Activated gamma-delta T cell treated with Interleukin-2 at 50 U/mL for 16 hours (primary cell): ENCODE results near the gene UHRF1.
"Not testable (repeated sequence)": the region's sequence is repeated elsewhere in the genome, so short reads cannot be mapped to it uniquely, and the experiment has no call there.

Source experiments
- DNase-seq: peaks from one replicate; pipeline ENCODE4 v3.0.0-alpha.2; 2020

UHRF1 gene

GRCh38 chr19:4972509-4973230 lies 63.4 kb downstream of the UHRF1 start:
- no peak for DNase-seq

DNA sequence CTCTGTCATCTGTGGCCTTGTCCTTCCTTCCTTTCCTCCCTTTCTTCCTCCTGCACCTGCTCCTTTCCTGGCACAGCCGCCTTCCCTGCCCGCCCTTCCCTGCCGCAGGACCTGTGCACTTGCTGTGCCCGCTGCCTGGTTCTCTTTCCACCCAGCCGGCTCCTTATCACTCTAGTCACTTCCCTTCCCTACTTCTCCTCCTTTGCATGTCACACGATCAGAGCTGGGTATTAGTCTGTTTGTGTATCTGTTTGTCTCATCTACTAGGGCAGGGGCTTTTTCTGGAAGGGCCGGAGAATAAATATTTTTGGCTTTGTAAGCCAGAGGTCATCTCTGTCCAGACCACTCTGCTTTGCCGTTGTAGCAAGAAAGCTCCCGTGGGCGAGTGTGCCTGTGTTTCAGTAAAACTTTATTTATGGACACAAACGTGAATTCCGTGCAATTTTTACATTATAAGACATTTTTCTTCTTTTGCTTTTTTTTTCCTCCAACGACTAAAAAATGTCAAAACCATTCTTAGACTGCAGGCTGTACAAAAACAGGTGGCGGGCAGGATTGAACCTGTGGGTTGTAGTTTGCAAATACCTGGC lies 65.7 kb downstream of the UHRF1 start:
- DNase-seq = no peak

DNA sequence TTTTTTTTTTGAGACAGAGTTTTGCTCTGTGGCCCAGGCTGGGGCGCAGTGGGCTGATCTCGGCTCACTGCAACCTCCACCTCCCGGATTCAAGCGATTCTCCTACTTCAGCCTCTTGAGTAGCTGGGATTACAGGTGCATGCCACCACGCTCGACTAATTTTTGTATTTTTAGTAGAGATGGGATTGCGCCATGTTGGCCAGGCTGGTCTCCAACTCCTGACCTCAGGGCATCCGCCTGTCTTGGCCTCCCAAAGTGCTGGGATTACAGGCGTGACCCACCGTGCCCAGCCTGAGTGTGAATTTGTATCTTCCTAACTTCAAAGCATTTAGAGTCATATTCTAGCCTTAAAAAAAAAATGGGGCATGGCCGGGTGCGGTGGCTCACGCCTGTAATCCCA lies 66.3 kb downstream of the UHRF1 start:
- not testable (repeated sequence) for DNase-seq

- DNase-seq = no peak
These were observed 67.3 kb downstream of the UHRF1 start for GRCh38 chr19:4976401-4977298.

DNA sequence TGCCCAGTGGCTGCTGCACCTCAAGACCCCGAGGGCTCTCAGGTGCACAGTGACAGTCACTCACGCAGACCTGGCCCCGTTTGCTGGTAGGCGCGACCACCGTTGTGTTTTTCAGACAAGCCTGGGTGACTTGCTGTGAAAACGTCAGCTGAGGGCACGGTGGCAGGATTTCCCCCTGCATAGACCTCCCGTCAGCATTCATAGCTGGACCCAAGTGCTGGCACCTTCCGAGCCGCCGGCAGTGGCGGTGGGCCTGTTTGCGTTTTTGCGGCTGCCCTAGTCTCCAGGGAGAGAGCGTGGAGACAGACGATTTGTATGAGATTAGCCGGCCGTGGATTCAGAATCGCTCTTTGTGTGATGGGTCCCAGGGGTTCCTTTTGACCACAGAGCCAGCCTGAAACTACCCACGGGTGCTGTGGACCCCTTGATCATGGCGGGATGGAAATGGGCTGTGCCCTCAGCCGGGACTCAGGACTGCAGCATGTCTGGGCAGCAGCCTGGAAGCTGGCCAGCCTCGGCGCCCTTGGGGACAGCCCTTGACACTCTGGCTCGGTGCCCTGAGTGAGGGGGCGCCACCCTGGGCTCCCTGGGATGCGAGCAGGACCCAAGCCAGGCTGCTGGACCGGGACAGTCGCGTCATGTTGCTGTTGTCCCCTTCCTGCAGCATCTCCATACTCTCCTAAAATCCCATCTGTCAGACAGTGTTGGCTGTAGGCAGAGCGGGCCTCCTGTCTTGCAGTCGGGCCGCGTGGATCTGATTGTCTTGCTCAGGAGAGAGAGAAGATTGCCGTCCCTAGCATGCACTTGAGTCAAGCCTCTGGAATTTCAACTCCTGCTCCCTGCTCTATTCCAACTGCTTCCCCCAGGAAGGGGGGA lies 68.2 kb downstream of the UHRF1 start:
- DNase-seq = no peak

DNA sequence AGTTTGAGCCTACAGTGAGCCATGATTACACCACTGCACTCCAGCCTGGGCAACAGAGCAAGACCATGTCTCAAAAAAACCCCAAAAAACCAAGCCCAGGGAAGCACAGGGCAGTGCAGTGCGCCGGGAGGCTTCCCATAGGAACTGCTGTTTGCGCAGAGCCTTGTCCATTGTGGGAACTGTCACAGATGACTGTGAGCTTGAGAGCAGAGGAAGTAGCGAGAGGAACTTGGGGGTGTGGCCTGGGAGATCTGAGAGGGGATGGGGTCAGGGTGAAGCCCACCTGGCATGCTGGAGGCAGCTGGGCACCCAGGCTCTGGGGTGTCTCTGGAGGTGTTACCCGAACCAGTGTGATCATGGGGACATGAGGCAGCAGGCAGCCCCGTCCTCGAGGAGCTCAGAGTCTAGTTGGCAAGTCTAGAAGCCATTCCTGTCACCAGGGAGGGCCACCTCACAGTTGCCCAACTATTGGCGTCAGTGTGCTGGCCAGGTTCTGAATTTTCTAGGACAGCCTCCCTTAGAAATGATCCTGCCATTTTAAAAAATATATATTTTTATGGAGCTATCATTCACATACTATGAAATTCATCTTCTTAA lies 70.0 kb downstream of the UHRF1 start:
- DNase-seq = no peak

DNA sequence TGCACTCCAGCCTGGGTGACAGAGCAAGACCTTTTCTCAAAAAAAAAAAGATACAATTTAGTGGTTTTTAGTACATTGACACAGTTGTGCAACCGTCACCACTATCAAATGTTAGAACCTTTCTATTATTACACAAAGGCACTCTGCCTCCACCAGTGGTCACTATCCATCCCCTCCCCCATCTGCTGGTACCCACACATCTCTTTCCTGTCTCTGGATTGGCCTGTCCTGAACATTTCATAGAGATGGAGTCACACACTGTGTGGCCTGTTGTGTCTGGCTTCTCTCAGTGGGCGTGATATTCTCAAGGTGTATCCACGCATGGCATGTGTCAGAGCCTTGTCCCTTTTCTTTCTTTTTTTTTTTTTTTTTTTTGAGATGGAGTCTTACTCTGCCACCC lies 70.8 kb downstream of the UHRF1 start:
- DNase-seq = no peak

GRCh38 chr19:4980838-4981680 lies 71.8 kb downstream of the UHRF1 start:
- DNase-seq = no peak

DNA sequence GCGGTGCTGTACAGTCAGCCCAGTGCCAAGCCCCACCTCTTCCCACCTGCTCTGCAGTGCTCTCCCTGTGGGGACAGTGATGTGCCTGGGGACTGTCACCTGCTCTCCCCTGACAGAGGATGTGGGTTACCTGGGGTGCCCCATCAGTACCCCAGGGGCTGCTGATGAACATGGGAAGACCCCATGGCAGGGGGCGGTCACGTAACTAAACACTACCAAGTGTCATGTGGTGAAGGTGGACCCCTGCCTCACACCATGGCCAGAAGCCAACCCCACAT lies 72.3 kb downstream of the UHRF1 start:
- no peak for DNase-seq

GRCh38 chr19:4983346-4984105 lies 74.2 kb downstream of the UHRF1 start:
- no peak for DNase-seq

- no peak for DNase-seq
These were observed 74.7 kb downstream of the UHRF1 start for GRCh38 chr19:4984106-4984380.

DNA sequence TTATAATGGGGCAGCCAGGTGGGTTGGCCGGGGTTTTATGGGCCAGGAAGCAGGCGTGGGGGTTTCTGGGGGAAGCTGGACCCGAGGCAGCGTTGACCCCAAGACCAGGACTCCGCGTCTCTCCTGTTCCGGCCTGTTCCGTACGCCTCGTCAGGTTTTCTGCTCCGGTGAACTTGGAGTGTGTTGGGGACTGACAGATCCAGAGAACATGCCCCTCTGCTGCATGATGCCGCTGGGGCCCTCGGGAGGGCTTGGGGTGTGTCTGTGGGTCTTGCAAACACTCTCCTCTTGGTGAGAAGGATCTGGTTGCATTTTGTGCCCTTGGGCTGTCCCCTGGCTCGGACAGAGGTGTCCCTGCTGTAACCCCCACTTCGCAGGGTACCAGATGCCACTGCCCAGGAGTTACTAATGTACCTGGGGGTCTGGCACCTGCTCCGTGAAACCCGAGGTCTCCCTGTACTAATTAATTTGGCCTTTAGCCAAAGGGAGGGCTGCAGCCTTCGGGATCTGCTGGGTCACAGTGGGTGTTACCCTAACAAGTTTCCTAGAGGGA lies 75.2 kb downstream of the UHRF1 start:
- no peak for DNase-seq

- no peak for DNase-seq
These were observed 76.3 kb downstream of the UHRF1 start for GRCh38 chr19:4985551-4985991.

- DNase-seq = no peak
These were observed 76.8 kb downstream of the UHRF1 start for GRCh38 chr19:4986056-4986455.

DNA sequence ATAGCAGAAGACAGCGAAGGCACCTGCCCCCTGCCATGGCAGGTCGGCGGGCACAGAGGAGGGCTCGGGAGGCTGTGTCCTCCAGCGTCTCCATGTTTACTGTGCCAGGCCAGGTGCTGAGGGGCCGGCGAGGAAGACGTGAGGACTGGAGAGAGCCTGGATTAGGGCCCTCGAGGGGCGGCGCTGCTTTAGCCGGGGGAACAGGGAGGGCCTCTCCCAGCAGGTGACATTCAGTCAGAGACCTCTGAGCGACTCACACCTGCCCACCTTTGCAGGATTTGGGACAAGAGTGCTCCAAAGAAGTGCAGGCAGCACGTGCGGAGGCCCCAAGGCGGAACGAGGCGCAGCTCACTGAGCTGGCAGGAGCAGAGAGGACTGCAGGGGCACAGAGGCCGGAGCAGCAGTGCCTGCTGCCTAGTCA lies 77.2 kb downstream of the UHRF1 start:
- DNase-seq = no peak

- DNase-seq = no peak
These were observed 78.0 kb downstream of the UHRF1 start for GRCh38 chr19:4987256-4987655.

- DNase-seq = no peak
These were observed 78.5 kb downstream of the UHRF1 start for GRCh38 chr19:4987692-4988370.

DNA sequence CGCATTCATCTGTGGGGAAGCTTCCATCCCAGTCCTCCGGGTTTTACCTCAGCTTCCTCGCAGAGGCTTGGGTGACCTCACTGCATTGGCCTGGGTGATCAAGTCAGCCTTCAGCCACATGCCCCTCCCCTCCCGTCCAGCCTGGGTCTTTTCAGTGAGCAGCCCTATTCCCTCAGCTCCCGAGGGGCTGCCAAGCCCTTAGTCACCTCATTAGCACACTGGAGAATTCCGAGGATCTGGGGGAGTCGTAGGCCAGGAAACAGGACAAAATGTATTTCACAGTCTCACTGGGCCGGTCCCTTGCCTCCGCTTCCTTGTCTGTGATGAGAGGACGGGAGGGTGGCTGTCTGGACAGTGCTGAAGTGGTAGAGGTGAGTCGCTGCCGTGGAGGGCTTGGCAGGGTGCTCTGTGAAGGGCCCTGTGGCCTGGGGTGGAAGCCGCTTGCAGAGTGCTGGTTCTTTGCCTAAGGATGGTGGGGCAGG lies 79.5 kb downstream of the UHRF1 start:
- DNase-seq = no peak

GRCh38 chr19:4990306-4990705 lies 81.0 kb downstream of the UHRF1 start:
- no peak for DNase-seq

- DNase-seq = no peak
These were observed 82.2 kb downstream of the UHRF1 start for GRCh38 chr19:4991538-4991937.
